Spinal cord (tissue), 10 donors: Measurements from ENCODE around the gene NEK6. TPM values are rescaled to one million over a fixed set of nuclear protein-coding genes. Genes with fewer than 3 reads are reported as not detected.

Experiments
- DNase-seq, 6 donors: peaks; one replicate each; pipeline versions ENCODE4 v3.0.0 to v3.0.0-alpha.2; 2013 to 2015; ENCODE audit warnings: low spot score in 6 of 6, low read depth in 4 of 6
- H3K27ac ChIP-seq: one replicate; pipeline ENCODE4 v1.5.1; 2013; ENCODE audit warnings: low read depth, low read length, control low read depth
- H3K27me3 ChIP-seq: one replicate; pipeline ENCODE4 v1.6.1; 2013; ENCODE audit warnings: low read length; ENCODE audit not compliant: control insufficient read depth, insufficient read depth
- H3K36me3 ChIP-seq: one replicate; pipeline ENCODE4 v1.6.1; 2013; ENCODE audit warnings: low read length; ENCODE audit not compliant: control insufficient read depth, insufficient read depth
- H3K4me1 ChIP-seq: one replicate; pipeline ENCODE4 v1.6.1; 2013; ENCODE audit warnings: low read length; ENCODE audit not compliant: control insufficient read depth, insufficient read depth
- H3K4me3 ChIP-seq: one replicate; pipeline ENCODE4 v1.5.1; 2013; ENCODE audit warnings: low read depth, low read length, control low read depth
- H3K9me3 ChIP-seq: one replicate; pipeline ENCODE4 v1.6.1; 2013; ENCODE audit warnings: low read length; ENCODE audit not compliant: control insufficient read depth, insufficient read depth
- WGBS: methylation state at CpG from one replicate; pipeline ENCODE4 v1.1.5; 2013; ENCODE audit warnings: missing lambda C conversion rate; ENCODE audit not compliant: insufficient coverage; 5-methylcytosine and 5-hydroxymethylcytosine counted together
- polyA plus RNA-seq, 2 donors: library from polyadenylated mRNA; unstranded; fragments of 120-200 nt; gene quantifications; one replicate each; pipeline ENCODE4 v1.2.1, GENCODE V29; 2013; ENCODE audit not compliant: insufficient read length in 2 of 2
- total RNA-seq, 2 donors: library from RNA; depleted of rRNA in 1 of 2; stranded (reverse); fragments of 120-200 nt in 1 of 2; fragments of >200 nt in 1 of 2; gene quantifications; one replicate each; pipeline versions ENCODE4 v1.2.3 to v1.2.4, GENCODE V29; 2013 to 2014
- donor health status: healthy.

NEK6 gene
- total and polyA plus RNA-seq, 4 donors = 26.1 to 39.0 (median 30.4) TPM

DNA sequence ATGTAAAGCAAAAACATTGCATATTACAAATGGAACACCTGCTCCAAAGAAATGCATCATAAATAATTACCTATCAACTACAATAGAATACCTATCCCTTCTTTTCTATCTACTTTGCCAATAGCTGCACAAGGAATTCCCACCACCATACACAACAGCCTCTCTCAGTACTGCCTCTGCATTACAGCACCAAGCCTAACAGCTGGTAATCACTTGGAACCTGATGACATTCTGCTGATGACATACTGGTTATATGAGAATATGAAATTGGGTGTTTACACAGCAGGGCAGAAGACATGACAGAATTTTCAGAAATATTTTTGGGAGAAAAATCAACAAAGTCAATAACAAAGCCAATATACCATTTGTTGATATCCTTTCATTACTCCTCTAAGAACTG, 114.3 kb downstream of the NEK6 start:
- DNase-seq = no peak
- H3K27me3 ChIP-seq = no peaks in the 10 kb centered on the region
- H3K9me3 ChIP-seq = no peaks in the 10 kb centered on the region
- peaks cover 6% of the 10 kb centered on the region for H3K36me3 ChIP-seq
- no peak overlapping the region for H3K4me3 ChIP-seq
- H3K4me1 ChIP-seq = peaks cover 3% of the 10 kb centered on the region
- H3K27ac ChIP-seq = no peak overlapping the region

DNA sequence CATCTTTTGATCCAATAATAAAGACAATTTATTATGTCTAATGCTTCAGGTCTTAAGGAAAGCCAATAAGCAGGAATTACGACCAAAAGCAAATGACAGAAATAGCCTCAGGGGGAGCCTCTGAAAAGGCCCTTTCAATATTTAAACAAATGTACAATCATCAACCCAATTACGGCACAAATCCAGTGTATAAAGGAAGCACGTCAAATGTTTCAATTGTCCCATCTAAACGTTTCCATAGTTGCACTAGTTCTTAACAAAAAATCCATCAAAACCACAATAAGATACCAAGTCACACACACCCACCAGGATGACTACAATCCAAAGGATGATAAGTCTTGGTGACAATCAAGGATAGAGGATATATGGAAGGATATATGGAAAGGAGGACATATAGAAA, 115.6 kb downstream of the NEK6 start:
- 83% methylated on average over 1 of the region's 4 CpGs for WGBS
- Histone ChIP-seq H3K27ac (no peak overlapping the region), H3K9me3 (no peaks in the 10 kb centered on the region)

DNA sequence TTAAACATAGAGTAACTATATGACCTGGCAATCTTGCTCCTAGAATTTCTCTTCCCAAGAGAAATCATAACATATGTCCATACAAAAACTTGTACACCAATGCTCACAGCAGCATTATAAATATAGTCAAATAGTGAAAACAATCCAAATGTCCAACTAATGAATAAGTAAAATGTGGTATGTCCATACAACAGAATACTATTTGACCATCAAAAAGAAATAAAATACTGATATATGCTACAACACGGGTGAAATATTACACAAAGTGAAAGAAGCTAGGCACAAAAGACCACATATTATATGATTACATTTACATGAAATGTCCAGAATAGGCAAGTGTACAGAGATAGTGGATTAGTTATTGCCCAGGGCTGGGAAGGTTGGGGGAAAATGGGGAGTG, 116.1 kb downstream of the NEK6 start:
- Histone ChIP-seq H3K27me3 (no peaks in the 10 kb centered on the region), H3K4me3 (no peak overlapping the region), H3K36me3 (peaks cover 6% of the 10 kb centered on the region), H3K4me1 (peaks cover 5% of the 10 kb centered on the region), H3K27ac (no peak overlapping the region), H3K9me3 (no peaks in the 10 kb centered on the region)
- no CpG with 5 or more reads among the region's 1 CpG for WGBS
- DNase-seq = no peak

More for the DNA sequence above, 115.6 kb downstream of the NEK6 start:
- H3K36me3 ChIP-seq = peaks cover 6% of the 10 kb centered on the region
- H3K27me3 ChIP-seq = no peaks in the 10 kb centered on the region
- no peak overlapping the region for H3K4me3 ChIP-seq
- H3K4me1 ChIP-seq = peaks cover 5% of the 10 kb centered on the region
- DNase-seq = no peak

DNA sequence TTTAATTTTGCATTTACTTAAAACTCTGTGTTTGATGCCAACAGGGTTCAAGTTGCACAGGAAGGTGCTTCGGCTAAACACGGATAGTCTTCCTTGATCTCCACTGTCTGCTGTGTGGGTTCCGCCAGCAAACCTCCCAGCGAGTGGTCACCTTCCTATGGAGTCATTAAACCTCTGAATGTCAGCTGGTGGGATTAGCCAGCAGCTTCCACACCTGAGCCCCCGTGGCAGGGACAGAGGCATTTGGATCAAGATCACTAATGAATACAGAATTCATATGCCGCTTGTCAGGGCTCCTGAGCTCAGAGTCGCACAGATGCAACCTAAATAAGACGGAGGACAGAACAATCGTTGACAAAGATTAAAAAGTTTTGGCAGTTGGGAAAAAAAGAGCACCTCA, 118.0 kb downstream of the NEK6 start:
- Histone ChIP-seq H3K27me3 (no peaks in the 10 kb centered on the region), H3K36me3 (peaks cover 13% of the 10 kb centered on the region), H3K4me1 (peaks cover 3% of the 10 kb centered on the region), H3K9me3 (no peaks in the 10 kb centered on the region), H3K27ac (no peak overlapping the region), H3K4me3 (no peak overlapping the region)
- no peak for DNase-seq
- WGBS = 82% methylated on average over 6 of the region's 9 CpGs

DNA sequence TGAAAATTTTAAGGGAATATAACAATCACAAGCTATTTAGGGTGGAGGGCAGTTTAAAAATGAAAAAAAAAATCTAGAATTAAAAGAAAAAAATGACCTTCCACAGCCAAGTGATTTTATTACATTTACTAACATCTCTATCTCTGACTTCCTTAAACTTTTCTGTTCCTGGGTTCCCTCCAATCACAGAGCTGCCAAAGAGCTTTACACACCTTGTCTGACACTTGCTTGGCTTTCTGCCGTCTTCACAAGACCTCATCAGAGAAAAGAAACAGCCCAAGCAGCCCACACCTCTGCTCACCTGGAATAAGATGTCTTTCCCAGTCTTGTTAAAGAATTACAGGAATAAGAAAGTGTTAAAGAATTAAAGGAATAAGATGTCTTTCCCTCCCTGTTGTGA, 118.6 kb downstream of the NEK6 start:
- Histone ChIP-seq H3K4me3 (no peak overlapping the region), H3K27me3 (no peaks in the 10 kb centered on the region), H3K9me3 (no peaks in the 10 kb centered on the region), H3K4me1 (peaks cover 3% of the 10 kb centered on the region), H3K36me3 (peaks cover 13% of the 10 kb centered on the region), H3K27ac (no peak overlapping the region)
- no CpG with 5 or more reads among the region's 1 CpG for WGBS
- DNase-seq = no peak

DNA sequence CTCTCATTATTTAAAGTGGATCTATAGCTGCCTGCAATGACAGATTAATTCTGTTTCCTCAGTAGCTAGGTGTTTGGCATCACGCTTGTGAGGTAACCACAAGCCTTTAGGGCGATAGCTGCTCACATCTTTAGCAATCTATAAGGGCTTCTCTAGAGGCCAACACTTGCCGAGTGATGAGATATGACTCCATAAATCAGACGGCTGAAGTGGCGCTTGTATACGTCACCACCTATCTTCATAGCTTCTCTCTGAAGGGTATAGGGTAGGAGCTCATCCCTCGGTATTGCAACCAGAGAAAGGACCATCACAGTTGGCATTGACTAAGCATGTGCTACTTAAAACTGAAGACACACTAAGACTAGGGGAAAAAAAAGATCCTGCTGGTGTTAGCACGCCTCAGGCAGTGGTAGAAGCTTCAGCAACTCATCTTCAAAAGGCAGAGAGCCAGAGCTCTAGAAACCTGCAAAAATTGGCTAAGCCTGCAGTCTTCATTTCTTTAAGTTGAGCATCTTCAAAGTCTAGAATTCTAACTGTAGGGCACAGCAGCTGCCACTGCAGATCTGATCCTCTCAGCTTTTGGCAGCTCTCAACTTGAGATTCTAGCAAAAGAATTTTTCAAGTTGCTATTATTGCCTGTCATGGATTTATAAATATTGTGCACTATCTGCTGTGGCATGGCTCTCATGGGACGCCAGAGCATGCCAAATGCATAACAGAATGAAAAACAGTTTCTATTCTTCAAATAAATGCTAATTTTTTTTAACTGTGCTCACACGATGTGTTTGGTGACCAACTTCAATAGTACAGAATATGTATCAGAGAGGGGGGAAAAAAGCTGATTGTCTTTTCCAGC, 120.0 kb downstream of the NEK6 start:
- peak in 2 of 6 donors; percentile 72 to 75 for DNase-seq
- Histone ChIP-seq H3K27ac (no peak overlapping the region), H3K27me3 (no peaks in the 10 kb centered on the region), H3K4me1 (peaks cover 3% of the 10 kb centered on the region), H3K9me3 (no peaks in the 10 kb centered on the region), H3K36me3 (peaks cover 13% of the 10 kb centered on the region), H3K4me3 (no peak overlapping the region)
- 81% methylated on average over 4 of the region's 10 CpGs for WGBS

DNA sequence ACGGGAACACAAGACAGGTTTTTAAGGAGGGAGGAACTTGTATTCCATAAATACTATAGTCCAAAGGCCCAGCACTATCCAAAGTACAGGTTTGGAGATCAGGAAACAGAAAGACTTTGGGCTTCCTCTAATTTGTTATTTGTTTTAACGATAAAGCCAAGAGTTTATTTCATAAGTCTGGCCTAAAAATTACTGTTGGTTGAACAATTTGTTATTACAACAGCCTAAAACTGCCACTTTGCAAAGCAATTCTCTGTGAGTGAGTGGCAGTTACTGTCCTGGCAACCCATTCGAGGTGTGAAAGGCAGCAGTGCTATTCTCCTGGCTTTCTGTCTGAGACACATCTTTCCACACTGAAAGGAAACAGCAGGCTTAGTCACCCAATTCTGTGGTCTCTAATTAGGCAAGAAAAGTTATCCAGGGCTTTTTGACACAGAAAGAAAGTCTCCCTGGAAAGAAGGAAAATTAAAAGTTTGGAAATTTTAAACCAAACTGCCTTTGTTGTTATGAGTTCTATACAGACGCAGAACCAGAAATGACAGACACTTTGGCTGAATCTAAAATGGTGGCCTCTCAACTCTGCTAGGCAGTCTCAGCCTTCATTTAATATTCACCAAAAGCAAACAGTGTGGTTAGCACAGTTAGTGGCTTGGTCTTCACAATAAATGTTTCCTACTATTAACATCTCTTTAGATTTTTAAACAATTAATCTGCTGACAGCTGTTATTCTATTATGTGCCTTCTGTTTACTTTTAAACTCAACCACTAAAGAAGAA, 123.6 kb downstream of the NEK6 start:
- no peaks in the 10 kb centered on the region for H3K27me3 ChIP-seq
- peak in 1 of 6 donors; percentile 56 for DNase-seq
- peaks cover 3% of the 10 kb centered on the region for H3K4me1 ChIP-seq
- no peak overlapping the region for H3K4me3 ChIP-seq
- 33% methylated on average over 1 of the region's 4 CpGs for WGBS
- H3K36me3 ChIP-seq = peaks cover 7% of the 10 kb centered on the region
- H3K9me3 ChIP-seq = no peaks in the 10 kb centered on the region
- no peak overlapping the region for H3K27ac ChIP-seq

DNA sequence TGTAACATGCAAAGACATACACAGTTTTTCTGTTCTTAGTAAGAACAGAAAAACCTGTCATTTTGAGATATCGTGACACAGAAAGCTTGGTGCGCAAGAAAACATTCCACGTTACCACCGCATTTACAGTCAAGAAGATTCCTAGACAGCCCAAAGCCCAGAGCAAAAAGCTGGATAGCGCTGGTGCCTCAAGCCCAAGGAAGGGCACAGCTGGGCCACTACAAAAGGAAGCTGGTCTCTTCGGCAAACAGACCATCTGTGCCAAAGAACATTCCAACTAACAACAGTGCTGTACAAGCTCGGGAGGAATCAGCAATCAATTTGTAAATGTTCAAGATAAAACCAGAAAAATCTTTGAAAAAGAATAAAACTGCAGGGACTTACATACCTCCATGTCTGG, 126.5 kb downstream of the NEK6 start:
- H3K4me1 ChIP-seq = peaks cover 4% of the 10 kb centered on the region
- WGBS = 70% methylated on average over 7 of the region's 7 CpGs
- no peak overlapping the region for H3K4me3 ChIP-seq
- DNase-seq = no peak
- peaks cover 7% of the 10 kb centered on the region for H3K36me3 ChIP-seq
- no peak overlapping the region for H3K27ac ChIP-seq
- no peaks in the 10 kb centered on the region for H3K27me3 ChIP-seq
- H3K9me3 ChIP-seq = no peaks in the 10 kb centered on the region

DNA sequence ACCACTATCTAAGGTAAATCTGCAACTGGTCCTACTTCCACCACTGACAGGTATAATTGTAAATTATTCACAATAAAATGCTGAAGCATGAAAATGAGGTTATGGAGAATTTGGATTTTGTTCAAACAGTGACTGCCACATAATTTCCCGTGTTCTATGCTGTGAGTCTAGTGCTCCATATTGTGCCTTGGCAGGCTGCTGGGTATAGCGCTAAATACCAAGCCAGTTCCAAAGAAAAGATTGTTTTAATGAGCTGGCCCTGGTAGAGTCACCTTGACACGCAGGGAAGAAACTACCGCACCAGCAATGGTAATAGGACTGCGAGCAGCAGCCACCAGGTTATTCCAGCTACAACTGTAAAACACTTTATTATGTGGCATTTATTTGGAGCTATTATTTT, 127.1 kb downstream of the NEK6 start:
- peaks cover 10% of the 10 kb centered on the region for H3K4me1 ChIP-seq
- H3K36me3 ChIP-seq = peaks cover 5% of the 10 kb centered on the region
- H3K27ac ChIP-seq = no peak overlapping the region
- no peaks in the 10 kb centered on the region for H3K27me3 ChIP-seq
- 73% methylated on average over 2 of the region's 5 CpGs for WGBS
- H3K9me3 ChIP-seq = no peaks in the 10 kb centered on the region
- DNase-seq = peak in 1 of 6 donors; percentile 56
- H3K4me3 ChIP-seq = no peak overlapping the region
